Activated CD4-positive, alpha-beta T cell treated with anti-CD3 and anti-CD28 coated beads, Interleukin-2, amount 50 U/mL, for 4 hours (primary cell): ENCODE results near the gene IFT20.

Source experiments
- DNase-seq, 2 experiments: peaks; one replicate each; pipeline ENCODE4 v3.0.0-alpha.2; 2020

Gene IFT20

DNA sequence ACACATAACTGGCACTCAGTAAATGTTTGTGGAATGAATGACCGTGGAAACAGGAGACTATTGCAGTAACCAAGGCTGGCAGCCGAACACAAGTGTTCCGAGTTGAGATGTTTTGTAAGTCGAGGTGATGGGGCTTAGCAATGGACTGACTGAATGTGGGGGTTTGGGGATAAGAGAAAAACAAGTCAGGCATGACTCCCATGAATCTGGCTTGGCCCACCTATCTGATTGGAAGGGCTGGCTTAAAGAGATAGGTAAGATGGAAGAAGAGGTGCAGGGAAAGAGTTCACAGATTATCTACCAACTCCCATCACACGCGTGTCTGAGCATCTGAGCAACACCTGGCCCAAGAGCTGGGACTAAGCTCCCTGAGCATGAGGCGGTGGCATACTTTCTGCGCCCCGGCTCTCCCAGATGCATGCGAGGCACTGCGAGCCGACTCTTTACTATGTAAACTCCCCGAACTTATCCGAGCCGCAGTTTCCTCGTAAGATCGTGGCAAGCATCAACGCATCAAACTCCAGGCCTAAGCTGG is 539 bp downstream of the IFT20 start:
- no peak for DNase-seq

DNA sequence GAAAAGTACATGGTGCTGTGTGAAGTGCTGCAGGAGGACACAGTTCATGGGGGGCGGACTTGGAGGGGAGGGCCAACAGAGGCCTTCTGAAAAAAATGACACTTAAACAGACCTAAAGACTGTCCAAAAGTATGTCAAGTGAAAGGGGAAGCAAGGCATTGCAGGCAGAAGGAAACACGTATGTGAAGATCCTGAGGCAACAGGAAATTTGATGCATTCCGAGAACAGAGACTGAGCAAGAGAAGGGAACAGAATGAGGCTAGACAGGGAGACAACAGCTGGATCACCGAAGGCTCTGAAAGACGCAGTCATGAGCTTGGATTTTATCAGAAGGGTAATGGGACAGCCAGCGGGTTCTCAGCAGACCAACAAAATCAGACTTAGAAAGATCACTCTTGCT is 1.1 kb downstream of the IFT20 start:
- no peak for DNase-seq

DNA sequence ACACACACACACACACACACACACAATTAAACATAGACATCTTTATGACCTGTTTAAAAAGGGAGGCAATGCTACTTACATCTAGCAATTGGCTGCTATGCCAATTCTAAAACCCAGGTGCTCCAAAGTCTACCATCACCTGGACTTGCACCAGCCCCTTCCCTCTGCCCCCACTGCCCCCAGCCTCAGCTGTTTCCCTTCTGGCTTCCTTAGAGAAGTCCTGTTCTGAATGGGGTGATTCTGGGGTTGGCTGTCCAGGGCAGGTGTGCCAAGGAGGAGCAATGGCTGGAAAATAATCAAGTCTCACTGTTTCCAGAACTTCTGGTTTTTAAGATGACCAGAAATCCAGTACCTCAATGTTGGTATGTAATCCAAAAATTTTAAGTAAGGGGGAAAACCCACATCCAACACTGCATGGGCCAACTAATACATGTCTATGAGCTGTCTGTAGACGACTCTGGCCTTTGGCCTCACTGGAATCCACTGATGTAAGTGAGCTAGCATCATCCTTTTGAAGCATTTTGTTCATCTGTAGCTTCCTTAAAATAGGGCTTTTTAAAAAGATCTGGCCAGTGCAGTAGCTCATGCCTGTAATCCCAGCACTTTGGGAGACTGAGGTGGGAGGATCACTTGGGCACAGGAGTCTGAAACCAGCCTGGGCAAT is 2.1 kb downstream of the IFT20 start:
- DNase-seq, result no peak

DNA sequence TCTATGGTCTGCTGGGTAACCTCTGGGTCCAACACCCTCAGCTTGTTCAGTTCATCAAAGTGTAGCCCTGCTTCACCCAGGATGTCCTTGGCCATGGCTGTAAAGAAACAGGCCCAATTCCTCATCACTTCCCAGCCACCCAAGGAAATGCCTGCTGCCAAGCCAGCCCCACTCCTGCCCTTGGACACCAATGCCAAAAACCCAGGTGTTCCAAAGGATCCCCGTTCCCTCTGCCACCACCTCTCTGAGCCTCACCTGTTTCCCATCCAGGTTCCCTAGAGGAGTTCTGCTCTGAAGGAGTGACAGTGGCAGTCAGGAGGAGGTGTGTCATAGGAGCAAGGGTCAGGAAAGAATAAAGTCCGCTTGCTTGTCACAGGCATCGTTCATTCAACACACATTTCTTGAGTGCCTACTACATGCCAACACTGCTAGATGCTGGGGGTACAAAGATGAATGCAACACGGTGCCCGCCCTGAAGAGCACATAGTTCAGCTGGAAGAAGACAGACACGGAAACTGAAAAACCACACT is 3.3 kb downstream of the IFT20 start:
- no peak for DNase-seq

DNA sequence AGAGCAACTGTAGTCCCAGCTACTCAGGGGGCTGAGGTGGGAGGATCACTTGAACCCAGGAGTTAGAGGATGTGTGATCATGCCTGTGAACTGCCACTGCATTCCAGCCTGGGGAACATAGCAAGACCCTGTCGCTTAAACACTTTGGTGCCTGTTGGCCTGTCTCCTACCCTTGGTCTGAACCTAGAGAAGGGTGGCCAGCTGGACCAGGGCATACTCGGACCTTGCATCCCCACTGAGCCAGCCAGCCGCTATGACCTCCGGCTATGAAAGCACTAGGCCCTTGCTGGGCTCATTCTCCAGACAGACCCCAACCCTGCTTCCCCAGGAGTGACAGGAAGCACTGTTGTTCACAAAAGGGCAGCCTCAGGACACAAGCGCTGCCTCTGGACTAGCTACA is 4.6 kb downstream of the IFT20 start:
- no peak for DNase-seq

DNA sequence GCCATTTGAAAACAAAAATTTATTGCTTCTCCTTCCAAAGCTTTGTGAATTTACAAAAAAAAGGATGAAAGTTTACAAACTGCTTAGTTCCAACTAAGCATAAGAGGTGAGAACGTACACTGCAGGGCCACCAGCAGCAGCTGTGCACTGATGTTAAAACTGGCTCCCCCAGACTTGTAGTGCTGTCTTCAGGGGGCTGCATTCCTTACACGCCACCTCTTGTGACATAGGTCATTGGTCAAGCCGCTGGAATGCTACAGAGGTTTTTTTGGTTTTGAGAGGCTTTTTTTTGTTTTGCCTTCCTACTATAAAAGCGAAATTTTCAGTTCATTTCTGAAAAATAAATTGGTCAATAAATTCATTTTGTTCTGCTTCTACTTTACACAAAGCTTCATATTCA is 6.9 kb downstream of the IFT20 start:
- no peak for DNase-seq

DNA sequence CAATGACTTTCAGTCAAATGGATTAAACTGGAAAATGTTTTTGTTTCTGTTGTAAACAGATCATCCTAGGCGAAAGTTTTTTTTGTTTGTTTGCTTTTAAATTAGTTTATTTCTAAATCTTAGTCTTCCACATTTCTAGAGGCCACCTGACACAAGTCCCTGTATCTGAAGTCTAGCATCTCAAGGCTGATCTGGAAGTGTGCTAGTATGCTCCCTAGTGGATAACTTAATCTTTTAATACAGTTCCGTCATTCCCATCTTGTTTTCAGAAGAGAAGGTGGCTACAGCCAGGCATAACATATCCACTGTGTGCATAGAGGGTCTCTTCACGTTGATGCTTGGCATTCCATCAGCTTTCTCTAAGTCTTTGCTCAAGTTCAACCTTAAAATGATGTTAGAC is 7.6 kb downstream of the IFT20 start:
- no peak for DNase-seq

DNA sequence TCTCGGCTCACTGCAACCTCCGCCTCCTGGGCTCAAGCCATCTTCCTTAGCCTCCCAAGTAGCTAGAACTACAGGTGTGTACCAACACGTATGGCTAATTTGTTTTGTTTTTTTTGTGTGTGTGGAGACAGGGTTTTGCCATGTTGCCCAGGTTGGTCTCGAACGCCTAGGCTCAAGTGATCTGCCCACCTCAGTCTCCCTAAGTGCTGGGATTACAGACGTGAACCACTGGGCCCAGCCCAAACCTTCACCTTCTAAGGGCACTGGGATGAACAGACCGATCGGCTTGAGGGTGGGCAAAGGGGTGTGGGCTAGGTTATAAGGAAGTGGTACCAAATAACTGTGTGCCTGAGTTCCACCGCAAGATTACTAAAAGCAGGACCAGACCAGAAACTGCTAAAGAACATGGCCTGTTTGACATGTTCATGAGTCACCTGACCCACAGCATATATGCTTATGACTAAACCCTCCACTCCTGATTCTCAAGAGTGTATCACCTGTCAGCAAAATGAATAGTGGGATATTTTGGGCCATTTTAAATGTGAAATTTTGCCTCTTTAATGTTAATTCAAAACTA is 8.2 kb downstream of the IFT20 start:
- DNase-seq, result no peak

DNA sequence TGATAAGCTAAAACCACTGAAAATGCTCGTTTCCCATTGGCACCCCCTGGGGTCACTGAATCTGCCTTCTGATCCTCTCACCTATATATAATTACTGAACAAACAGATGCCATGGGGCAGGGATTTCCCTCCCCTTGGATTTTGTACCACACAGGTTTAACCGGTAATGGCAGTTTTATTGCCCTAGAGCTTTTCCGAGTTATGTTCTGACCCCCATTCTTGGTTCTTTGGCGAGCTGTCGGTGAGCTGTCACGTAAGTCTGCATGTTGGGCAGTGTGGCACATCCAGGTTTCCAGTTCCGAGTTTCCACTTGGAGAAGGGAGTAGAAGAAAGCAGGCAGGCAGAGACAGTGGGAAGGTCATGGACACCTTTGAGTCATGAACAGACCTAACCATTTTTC is 9.2 kb downstream of the IFT20 start:
- DNase-seq, result no peak

DNA sequence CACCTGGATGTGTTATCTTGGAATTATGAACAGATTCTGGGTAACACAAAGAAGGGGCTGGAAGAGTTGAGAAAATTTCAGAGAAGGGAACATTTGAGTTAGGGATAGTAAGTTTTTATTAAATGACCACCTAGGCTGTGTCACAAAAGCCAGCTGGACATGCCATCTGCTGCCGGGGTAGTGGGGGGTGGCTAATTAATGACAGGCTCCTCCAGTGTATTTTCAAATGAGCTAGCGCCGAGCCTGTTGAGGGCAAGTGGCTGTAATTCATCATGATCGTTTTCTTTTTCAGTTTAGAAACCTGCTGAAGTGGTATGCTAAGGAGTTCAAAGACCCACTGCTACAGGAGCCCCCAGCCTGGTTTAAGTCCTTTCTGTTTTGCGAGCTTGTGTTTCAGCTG is 10.1 kb downstream of the IFT20 start:
- no peak for DNase-seq

DNA sequence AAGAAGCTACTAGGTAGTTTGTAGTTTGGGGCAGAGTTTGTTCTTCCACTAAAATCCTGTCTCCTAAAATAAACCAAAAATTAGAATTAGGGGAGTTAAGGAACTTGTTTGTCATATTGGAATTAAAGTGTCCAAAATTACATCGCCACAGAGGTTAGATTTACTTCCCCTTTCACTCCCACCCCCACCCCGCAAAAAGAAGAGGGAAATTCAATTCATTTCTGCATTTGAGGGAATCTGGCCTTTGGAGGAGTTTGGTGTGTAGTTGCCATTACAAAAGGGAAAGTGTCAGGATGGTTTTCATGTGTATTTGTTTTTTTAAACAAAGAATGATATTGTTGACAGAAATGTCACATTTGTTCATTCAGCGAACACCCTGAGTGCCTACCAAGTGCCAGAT is 10.5 kb downstream of the IFT20 start:
- DNase-seq, result no peak

DNA sequence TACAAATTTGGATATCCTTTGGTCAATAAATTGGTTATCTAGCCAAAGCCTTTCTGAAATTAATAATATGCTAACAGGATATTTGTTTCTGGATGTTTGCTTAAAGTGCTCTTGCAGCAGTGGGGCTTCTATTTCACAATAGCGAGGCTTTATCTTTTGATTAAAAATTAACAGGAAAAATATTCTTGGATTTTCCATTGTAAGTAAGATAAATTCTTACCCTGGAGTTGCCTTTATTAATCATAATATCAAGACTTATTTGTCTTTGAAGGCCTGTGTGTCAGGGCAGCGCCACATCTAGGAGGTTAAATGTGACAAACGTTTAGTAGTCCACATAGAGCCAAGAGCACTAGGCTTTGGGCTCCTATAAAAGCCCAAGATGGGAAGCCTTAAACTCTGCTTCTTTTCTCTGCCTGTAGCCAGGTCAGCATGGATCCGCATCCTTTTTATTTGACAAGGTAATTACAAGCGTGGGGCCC is 11.0 kb downstream of the IFT20 start:
- DNase-seq, result no peak

DNA sequence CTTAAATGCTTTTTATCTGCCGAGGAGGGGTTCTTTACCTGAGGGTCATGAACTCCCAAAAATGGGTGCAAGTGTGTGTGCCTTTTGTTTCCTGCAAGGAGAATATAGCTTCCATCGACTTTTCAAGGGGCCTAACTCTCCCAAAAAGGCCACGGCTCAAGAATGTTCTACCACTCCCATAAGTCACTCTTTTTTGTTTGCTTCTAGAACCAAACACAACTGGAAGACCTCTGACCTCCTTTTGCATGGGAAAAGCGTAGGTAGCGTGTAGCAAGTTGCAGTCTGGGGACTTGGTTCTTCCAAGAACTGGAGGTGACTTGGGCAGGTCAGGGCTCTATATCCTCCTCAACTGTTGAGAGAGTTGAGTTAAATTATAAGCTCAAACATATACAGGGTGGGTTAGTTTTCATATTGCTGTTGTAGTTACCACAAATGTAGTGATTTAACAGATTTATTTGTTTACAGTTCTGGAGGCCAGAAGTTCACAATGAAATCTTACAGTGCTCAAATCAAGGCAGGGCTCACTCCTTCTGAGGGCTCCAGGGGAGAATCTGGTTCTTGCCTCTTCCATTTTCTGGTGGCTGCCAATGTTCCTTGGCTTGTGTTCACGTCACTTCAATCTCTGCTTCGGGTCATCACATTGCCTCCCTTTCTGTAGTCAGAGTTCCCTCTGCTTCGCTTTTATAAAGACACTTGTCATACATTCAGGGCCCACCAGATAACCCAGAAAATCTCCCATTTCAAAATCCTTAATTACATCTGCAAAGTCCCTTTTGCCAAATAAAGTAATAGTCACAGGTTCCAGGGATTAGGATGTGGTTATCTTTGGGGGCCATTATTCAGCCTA is 14.8 kb downstream of the IFT20 start:
- DNase-seq, result no peak

DNA sequence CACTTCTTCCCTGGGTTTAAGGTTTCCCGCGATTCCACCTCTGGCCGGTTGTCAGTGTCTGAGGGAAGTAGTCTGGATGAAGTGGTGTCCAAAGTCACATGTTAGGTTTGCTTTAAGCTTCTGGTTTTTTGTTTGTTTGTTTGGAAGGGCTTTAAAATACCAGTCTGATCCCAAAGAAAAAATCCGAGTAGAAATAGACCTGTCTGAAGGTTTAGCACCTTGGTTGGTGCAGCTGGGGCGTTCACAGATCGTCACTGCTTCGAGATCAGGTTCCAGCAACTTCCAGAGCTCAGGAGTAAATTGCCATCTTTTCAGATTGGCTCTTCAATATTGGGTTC is 15.7 kb downstream of the IFT20 start:
- DNase-seq, result no peak

DNA sequence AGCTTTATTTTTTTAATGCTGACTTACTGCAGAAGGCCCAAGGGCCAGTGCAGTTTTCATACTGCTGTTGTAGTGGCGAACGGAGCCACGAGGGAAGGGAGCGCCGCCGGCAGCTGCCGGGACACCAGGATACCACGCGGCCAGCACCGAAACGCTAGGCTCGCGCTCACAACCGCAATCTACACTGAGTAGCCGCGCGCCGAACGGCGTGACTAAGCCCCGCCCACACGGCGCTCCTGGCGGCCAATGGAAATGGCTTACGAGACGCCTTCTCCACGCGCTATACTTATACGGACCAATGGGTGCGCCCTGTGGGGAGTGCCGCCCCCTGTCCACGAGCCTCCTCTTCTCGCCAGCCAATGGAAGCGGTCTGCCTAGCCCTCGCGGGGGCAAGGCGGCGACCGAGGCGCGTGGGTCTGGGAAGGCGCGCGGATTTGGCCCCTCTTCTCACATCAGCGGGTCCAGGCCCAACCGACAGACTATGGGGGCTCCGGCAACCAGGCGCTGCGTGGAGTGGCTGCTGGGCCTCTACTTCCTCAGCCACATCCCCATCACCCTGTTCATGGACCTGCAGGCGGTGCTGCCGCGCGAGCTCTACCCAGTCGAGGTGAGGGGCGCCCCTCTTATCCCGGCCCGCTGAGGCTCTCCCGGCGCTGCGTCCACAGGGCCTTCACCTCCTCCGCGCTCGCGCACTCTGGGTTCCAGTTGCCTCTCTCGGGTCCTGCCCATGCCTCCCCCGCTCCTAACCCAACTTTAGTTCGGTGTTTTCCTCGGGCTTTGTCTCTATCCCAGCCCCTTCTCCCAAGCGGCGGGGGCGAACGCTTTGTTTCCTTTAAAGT is 16.3 kb downstream of the IFT20 start, which contains the start of gene TMEM97:
TSS of gene TMEM97 (plus strand) at position 442 of the 839 bp plus-strand sequence. CDS start at position 482, 40 bp downstream.
- peak; percentile 95 to 96 for DNase-seq

DNA sequence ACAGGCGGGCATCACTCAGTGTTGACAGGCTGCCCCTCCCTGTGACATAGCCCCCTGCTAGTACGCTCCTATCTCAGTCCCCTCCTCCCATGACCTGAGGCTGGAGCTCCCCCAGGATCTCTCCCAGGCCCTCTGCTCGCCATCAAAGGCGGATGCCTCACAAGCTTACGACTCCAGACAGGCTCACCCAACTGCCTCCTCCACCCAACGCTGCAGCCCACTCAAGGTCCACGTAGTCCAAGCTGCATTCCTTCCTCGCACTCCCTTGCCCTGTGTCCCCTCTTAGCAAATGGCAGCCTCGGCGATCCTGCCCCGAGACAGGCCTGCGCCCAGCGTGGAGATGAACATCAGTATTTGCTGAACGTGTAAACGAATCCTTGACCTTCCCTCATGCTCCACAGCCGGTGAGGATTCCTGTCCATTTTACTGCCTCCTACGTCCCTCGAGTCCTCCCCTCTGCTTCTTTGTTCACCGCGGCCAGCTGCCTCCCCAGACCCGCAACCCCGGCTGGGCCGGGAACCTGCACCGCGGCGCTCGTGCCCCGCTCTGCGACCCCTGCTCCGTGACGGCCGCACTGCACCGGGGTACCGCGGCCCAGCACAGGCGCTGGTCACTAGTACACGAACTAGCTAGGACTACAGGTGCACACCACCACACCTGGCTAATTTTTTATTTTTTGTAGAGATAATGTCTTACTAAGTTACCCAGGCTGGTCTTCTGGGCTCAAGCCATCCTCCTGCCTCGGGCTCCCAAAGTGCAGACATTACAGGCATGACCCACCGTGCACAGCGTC is 17.1 kb downstream of the IFT20 start:
- no peak for DNase-seq

DNA sequence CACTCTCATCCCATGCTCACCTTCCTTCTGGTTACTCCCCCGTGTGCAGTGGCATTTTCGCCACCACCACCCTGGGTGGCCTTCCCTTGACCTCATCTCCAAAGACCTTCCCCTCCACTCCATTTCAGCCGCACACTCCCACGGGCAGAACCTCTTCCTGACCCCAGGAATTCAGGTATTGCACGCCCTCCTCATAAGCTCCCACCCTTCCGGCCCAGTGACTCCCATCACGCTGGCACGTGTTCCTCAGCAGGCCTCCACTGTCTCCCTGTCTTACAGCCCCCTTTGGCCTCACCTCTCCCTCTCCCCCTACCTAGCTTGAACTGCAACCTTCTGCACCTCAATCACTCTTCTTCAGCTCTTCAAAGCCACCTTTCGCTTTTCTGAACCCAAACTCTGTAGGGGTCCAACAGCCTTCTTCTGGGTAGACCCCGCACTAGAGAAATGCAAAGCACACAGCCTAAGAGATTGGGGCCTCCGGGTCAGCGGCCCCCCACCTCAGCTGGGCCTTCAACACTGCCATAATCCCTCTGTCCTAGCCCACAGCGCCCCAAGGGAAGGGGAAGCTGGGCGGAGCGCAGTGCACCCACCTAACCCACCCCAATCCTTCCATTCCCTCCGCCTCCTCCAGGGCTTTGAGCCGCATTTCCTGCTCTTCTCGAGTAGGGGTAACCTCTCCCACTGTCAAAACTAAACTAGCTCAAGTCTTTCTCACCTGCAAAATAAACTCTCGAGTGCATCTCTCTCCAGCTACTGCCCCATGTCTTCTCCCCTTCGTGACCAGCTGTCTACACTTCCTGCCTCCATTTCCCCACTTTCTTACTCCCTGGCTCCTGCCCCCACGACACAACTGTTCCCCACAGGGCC is 17.9 kb downstream of the IFT20 start:
- no peak for DNase-seq

DNA sequence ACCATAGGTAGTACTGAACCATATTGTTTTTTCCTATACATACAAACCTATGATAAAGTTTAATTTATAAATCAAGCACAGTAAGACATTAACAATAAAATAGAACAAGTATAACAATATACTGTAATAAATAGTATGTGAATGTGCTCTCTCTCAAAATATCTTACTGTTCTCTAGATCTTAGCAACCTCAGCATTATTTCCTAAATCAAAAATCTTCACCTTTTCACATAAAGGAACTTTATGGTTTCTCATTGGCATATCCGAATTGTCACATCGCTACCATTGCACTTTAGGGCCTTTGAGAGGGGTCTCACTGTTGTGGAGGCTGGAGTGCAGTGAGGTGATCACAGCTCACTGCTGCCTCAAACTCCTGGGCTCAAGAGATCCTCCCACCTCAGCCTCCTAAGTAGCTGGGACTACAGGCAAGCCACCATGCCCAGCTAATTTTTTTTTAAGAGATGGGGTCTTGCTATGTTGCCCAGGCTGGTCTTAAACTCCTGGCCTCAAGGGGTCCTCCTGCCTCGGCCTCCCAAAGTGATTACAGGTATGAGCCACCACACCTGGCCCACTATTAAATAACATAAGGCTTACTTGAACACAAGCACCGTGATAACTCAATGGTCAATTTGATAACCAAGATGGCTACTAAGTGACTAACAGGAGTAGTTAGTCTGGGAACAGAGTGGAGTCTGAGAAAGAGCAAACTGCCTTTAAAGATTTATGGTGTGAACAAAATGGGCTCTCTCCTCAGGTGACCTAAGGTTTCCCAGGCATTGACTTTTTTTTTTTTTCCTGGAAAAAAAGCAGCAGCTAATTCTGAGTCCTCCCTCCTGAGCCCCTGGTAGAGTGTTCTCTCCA is 19.2 kb downstream of the IFT20 start:
- DNase-seq, result no peak

DNA sequence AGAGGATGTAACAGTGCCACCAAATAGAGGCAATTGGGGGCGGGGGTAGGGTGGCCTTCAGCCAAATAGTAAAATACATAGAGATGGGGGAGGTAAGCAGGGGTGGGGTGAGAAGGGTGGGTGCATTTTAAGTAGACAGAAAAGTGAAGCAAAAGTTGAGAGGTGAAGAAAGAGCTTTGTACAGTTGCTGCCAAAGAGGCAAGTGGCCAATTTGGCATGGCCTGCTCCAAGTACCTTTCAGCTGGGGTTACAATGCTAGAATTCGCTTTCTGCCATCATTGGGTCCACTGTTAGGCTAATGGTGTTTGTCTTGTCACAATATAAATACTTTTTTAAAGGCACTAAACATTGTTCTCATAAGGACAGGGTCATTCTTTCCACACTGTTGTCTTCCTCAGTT is 21.4 kb downstream of the IFT20 start:
- DNase-seq, result no peak

DNA sequence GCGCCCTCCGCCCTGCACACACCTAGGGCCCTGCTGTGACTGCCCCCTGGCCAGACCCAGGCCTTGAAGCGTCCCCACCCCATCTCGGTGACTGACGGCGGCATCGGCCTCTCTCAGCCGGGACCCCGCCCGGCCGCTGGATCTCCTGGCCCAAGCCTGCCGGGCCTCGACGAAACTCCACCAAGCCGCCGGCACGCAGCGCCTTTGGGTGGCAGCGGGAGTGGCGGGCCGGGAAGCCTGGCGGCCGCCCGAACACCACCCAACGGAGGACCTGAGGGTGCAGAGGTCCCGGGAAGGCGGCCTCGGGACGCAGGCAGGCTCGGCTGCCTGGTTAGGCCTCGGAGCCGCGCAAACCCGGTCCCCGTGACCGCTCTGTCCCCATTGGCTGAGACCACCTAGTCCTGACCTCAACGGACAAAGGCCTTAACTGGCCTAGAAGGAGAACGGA is 28.3 kb downstream of the IFT20 start:
- DNase-seq, result no peak
